Endometrium (tissue), 2 donors: Measurements from ENCODE around the gene ING1.
"Not testable (repeated sequence)": the region's sequence is repeated elsewhere in the genome, so short reads cannot be mapped to it uniquely, and the experiment has no call there.

Source experiments
- FAIRE-seq: peaks from 2 replicates; lab custom pipeline; 2012; peaks lifted over from hg19 to GRCh38; lab: Jason Lieb, UNC
- donor health status: control.
- donor health status: control.

Gene ING1, protein sequence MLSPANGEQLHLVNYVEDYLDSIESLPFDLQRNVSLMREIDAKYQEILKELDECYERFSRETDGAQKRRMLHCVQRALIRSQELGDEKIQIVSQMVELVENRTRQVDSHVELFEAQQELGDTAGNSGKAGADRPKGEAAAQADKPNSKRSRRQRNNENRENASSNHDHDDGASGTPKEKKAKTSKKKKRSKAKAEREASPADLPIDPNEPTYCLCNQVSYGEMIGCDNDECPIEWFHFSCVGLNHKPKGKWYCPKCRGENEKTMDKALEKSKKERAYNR

DNA sequence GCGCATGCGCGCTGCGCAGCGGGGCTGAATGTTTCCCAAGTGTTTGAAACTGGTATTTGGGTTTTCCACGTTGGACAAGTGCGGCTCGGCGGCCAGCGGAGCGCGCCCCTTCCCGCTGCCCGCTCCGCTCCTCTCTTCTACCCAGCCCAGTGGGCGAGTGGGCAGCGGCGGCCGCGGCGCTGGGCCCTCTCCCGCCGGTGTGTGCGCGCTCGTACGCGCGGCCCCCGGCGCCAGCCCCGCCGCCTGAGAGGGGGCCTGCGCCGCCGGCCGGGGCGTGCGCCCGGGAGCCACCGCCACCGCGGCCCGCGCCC, at the start of gene ING1:
ING1 (plus strand) TSS at position 59 of the 311 bp plus-strand sequence. CDS start 450 bp downstream, outside the sequence.
- no peak for FAIRE-seq

DNA sequence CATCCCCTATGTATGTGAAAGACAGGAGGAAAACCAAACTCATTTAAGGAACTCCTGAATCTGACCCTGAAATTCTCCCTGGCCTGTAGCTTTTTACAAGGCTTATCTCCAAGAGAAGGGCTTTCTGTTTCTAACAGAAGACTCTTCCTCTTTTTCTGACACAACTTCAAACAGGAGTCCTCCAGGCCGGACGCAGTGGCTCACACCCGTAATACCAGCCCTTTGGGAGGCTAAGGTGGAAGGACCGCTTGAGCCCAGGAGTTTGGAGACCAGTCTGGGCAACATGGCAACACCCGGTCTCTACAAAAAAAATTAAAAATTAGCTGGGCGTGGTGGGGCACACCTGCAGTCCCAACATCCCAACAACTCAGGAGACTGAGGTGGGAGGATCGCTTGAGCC, 49.5 kb upstream of the ING1 start:
- no peak for FAIRE-seq

DNA sequence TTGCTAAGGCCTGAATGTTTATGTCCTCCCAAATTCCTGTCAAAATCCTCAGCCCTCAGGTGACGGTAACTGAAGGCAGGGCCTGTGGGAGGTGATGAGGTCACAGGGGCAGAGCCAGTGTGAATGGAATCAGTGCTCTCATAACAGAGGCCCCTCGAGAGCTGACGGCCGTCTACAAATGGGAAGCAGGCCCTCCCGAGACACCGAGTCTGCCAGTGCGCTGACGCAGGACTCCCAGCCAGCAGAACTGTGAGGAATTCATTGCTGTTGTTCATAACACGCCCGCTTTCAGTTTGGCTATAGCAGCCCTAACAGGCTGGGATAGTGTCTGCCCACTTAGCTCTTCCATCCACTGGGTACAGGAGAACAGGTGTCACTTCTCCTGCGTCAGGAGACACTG, 48.8 kb upstream of the ING1 start:
- FAIRE-seq, result no peak

GRCh38 chr13:110665491-110666254, 47.8 kb upstream of the ING1 start:
- no peak for FAIRE-seq

- FAIRE-seq, result no peak
These were observed 47.3 kb upstream of the ING1 start for GRCh38 chr13:110666255-110666533.

- no peak for FAIRE-seq
These were observed 44.5 kb upstream of the ING1 start for GRCh38 chr13:110669036-110669435.

DNA sequence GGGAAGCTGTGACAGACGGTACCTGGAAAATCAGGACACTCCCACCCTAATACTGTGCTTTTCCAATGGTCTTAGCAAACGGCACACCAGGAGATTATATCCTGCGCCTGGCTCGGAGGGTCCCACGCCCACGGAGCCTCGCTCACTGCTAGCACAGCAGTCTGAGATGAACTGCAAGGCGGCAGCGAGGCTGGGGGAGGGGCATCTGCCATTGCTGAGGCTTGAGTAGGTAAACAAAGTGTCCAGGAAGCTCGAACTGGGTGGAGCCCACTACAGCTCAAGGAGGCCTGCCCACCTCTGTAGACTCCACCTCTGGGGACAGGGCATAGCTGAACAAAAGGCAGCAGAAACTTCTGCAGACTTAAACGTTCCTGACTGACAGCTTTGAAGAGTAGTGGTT, 43.7 kb upstream of the ING1 start:
- FAIRE-seq, result not testable (repeated sequence)

DNA sequence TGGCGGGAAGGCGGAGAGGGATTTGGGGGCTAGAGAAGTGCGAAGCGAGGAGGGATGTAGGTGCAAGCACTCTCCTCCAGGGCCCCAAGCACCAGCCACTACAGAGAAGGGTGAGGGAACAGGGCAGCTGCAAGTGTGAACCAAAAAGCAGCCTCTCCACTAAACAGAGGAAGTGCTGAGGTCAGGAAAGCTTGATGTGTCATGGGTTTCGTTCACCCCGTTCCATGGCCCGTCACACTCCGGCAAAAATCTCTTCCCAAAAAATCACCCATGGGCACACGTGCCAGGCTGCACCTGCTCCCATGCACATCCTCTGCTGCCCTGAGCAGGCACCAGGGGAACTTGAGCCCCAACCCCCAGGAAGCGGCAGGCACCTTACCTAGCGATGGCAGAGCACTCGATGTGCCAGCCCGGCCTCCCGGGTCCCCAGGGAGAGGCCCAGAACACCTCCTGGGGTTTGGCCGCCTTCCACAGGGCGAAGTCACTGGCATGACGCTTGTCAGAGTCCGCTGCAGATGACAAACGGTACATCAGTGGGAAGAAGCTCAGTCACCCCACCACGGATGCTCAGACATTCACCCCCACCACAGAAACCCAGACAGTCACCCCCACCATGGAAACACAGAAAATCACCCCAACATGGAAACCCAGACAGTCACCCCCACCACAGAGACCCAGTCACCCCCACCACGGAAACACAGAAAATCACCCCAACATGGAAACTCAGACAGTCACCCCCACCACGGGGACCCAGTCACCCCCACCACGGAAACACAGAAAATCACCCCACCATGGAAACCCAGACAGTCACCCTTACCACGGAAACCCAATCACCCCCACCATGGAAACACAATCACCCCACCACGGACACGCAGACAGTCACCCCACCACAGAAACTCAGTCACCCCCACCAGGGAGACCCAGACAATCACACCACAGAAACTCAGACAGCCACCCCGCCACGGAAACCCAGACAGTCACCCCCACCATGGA, 36.6 kb upstream of the ING1 start:
- FAIRE-seq, result no peak

GRCh38 chr13:110677731-110678545, 35.6 kb upstream of the ING1 start:
- FAIRE-seq, result no peak

- no peak for FAIRE-seq
These were observed 32.6 kb upstream of the ING1 start for GRCh38 chr13:110680852-110681251.

DNA sequence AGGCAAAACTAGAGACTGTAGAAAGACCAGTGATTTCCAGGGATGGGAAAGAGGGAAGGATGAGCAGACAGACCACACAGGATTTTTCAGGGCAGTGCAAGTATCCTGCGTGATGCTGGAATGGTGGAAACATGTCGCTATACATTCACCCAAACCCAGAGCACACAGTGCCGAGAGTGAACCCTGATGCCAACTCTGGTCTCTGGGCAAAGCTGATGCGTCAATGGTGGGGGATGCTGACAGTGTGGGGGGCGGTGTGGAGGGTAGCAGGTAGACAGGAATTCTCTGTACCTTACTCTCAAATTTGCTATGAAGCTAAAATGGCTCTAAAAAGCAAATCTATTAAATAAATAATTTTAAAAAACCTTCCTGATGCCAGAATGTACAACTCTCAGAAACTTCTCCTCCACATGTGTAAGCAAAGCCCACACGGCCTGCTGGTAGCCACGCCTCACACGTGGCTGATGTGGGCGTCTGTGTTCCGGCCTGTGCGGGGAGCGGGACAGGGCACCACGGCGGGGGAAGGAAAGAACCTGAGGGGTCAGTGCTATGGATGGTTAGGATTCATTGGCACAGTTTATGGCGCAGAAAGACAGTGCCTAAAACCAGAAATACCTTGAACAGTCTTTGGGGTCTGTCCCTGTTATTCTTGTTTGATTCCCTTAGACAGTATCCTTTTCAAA, 31.5 kb upstream of the ING1 start:
- FAIRE-seq, result no peak

GRCh38 chr13:110682746-110683145, 30.8 kb upstream of the ING1 start:
- no peak for FAIRE-seq

- FAIRE-seq, result no peak
These were observed 30.2 kb upstream of the ING1 start for GRCh38 chr13:110683203-110683883.

DNA sequence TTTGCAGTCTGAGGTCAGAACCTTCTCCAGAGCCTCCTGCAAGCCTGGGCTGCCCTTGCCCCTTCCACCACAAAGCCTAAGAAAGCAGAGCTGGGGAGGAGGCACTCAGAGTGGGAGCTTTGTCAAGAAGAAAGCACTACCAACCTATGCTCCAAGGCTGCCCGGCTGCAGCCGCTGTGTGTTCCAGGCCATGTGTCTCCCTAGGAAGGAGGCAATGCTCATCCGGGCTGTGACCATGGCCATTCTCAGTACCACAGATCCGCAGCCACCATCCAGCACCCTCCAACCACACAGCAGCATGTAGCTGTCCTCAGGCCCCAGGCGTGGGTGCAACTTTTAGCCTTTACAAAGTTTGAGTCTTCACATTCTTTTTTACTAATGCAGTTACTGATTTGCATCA, 29.6 kb upstream of the ING1 start:
- FAIRE-seq, result no peak

GRCh38 chr13:110684388-110685056, 29.0 kb upstream of the ING1 start:
- FAIRE-seq, result peak; percentile 99

GRCh38 chr13:110685305-110686020, 28.0 kb upstream of the ING1 start:
- no peak for FAIRE-seq

DNA sequence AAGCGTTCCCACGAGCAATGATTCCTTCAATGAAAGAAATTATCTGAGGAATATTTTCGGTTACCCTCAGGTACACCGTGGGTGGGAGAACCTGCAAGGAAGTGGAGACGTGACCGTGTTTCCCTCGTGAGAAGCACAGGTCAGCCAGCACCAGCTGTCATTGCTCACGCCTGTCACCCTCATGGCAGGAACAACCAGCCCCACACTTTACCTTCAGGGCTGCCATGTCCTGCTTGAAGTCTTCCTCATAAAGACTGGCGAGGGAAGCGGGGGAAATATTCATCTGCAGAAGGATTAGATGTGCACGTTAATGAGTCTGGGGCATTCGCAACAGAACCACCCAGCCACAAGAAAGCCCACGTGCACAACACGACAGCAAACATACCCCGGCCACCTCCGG, 25.8 kb upstream of the ING1 start:
- FAIRE-seq, result no peak

DNA sequence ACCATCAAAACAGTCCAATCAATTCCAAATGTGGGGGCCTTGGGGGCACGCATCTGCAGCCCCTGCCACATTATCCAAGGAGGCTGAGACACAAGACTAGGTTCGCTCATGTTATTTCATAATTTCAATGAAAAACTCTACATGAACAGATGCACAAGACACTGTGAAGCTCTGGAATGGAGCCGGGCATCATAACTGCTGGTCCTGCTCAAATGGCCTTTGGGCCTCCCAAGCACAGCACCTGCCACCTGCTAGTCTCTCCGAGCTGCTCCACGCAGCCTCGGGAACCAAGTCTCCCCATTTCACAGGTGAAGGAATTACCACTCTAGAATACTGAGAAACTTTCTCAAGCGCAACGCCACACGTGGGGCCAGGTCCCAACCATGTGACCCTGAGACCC, 24.5 kb upstream of the ING1 start:
- no peak for FAIRE-seq

DNA sequence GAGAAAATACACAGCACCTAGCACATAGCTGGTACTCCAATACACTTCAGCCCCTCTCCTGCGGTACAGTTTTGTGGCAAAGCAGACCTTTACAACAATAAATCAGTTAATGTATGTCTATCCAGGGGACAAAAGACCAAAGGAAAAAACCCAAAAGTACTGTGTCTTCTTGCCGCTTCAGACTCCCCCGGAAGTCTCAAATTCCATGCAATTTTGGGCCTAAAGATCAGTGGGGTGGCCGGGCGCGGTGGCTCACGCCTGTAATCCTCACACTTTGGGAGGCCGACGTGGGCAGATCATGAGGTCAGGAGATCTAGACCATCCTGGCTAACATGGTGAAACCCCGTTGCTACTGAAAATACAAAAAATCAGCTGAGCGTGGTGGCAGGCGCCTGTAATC, 23.8 kb upstream of the ING1 start:
- no peak for FAIRE-seq

DNA sequence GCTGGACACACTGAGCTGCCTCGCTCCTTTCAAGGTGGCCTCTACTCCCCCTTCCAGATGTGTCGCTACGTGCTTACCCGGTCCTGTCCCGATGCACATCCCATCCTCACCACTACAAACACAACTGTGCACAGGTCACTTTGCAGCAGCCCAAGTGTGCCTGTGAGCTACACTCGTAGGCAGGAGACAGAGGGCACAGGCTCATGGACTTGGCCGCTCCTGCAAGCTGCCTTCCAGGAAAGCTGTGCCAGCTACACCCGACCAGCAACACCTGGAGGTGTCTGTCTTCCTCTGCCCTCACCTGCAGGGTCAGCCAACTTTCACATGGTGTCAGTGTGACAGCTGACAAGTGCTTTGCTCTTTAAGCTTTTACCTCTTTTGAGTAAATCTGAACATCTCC, 23.0 kb upstream of the ING1 start:
- no peak for FAIRE-seq
